Natural killer cell (primary cell): Measurements from ENCODE around the gene ATOX1. TPM values are rescaled to one million over a fixed set of nuclear protein-coding genes. Genes with fewer than 3 reads are reported as not detected.

ENCODE experiments used
- ATAC-seq, 3 donors: fragments of 150-1000 bp in 2 of 3; fragments of 200-7000 bp in 1 of 3; cut with Tn5 transposase; 1 replicate in 1 of 3; 2 replicates in 2 of 3; pipeline ENCODE4 v1.10.0; 2021; ENCODE audit warnings: mild to moderate bottlenecking in 2 of 3, moderate library complexity in 2 of 3
- DNase-seq, 2 donors: peaks; one replicate each; pipeline versions ENCODE4 v3.0.0 to v3.0.0-alpha.2; 2013 to 2021; ENCODE audit warnings: mixed read lengths in 1 of 2
- H3K27ac ChIP-seq: one replicate; pipeline ENCODE4 v1.5.1; 2013; ENCODE audit warnings: mild to moderate bottlenecking, low read length
- H3K27me3 ChIP-seq: one replicate; pipeline ENCODE4 v1.6.1; 2013; ENCODE audit warnings: low read length; ENCODE audit not compliant: control insufficient read depth, insufficient read depth
- H3K36me3 ChIP-seq: one replicate; pipeline ENCODE4 v1.6.1; 2013; ENCODE audit warnings: low read length; ENCODE audit not compliant: control insufficient read depth, insufficient read depth
- H3K4me1 ChIP-seq: one replicate; pipeline ENCODE4 v1.6.1; 2013; ENCODE audit warnings: low read length; ENCODE audit not compliant: control insufficient read depth, insufficient read depth
- H3K4me3 ChIP-seq: one replicate; pipeline ENCODE4 v1.5.1; 2013; ENCODE audit warnings: low read length
- H3K9me3 ChIP-seq: one replicate; pipeline ENCODE4 v1.6.1; 2013; ENCODE audit warnings: low read length; ENCODE audit not compliant: control insufficient read depth, insufficient read depth
- H3K27ac Mint-ChIP-seq, 2 donors: one replicate each; pipeline ENCODE4 v1.8.0; 2022; ENCODE audit warnings: mild to moderate bottlenecking in 2 of 2, mixed read lengths in 2 of 2, moderate library complexity in 1 of 2
- H3K27me3 Mint-ChIP-seq, 2 donors: one replicate each; pipeline ENCODE4 v1.8.0; 2022; ENCODE audit warnings: low read depth in 2 of 2, mixed read lengths in 2 of 2
- H3K36me3 Mint-ChIP-seq: one replicate; pipeline ENCODE4 v1.8.0; 2022; ENCODE audit warnings: mixed read lengths
- H3K4me1 Mint-ChIP-seq, 2 donors: one replicate each; pipeline ENCODE4 v1.8.0; 2022; ENCODE audit warnings: mixed read lengths in 2 of 2
- H3K4me3 Mint-ChIP-seq: one replicate; pipeline ENCODE4 v1.8.0; 2022; ENCODE audit warnings: mild to moderate bottlenecking, moderate library complexity, mixed read lengths
- H3K9me3 Mint-ChIP-seq, 2 donors: one replicate each; pipeline ENCODE4 v1.8.0; 2022; ENCODE audit warnings: mixed read lengths in 2 of 2
- CTCF ChIP-seq: fragments of 200-600 bp; IDR thresholded peaks from one replicate; pipeline ENCODE4 v1.8.0; 2022; ENCODE audit warnings: antibody characterized with exemption
- WGBS: methylation state at CpG from one replicate; pipeline ENCODE4 v1.1.7; 2013; ENCODE audit warnings: missing lambda C conversion rate; ENCODE audit not compliant: insufficient coverage; 5-methylcytosine and 5-hydroxymethylcytosine counted together
- intact Hi-C: fragments of 100-400 bp; cut with micrococcal nuclease; formaldehyde crosslinking; loops from one replicate; pipeline ENCODE4 v1.14.2; 2022
- total RNA-seq, 4 donors: library from RNA; stranded (reverse); fragments of 120-200 nt in 1 of 4; gene quantifications; one replicate each; pipeline versions ENCODE4 v1.2.3 to v1.2.4, GENCODE V29; 2013 to 2022

Gene ATOX1, protein sequence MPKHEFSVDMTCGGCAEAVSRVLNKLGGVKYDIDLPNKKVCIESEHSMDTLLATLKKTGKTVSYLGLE
- total RNA-seq, result 10 to 100 TPM; 41.5 to 46.4 (median 46.2) TPM
- total RNA-seq (2013), result 38.2 TPM

DNA sequence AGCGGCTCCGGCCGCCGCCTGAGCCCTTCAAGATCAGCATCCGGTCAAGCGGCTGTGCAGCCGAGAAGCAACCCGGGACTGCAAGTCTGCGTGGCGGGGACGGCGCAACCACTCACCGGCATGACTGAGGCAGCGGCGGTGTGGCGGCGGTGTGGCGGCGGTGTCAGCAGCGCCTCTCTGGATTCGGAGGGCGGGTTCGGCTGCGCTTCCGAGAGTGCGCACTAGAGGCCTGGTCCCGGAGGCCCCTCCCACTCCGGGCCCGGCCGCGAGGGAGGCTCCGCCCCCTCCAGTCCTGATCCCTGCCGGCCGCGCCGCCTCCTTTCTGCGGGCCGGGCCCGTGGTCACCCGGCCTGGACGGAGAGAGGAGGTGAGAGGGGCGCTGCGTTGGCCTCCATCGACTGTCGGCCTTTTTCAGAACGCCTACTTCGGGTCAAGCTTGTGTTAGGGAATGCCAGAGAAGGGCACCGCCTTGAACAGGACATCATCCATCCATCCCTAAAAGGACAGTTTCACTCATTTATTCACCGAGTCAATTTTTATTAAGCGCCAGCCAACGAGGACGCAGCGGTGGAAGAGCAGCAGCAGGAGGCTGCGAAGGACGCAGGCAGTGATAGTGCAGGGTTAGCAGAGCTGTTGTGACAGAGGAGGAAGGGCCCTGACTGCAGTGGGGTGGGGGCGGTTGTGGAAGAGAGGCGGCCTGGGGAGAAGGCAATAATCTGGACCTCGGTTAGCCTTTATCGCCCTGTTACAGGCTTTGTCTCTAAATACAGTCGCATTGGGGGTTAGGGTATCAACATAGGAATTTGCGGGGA is at the start of gene ATOX1:
ATOX1 (minus strand) TSS at position 202 of the 812 bp plus-strand sequence; CDS start at position 122, 80 bp downstream.
- Histone ChIP-seq H3K27ac (peak within 1 kb of the TSS; percentile 58), H3K36me3 (no peaks in the 10 kb centered on the region), H3K9me3 (no peaks in the 10 kb centered on the region), H3K27me3 (no peaks in the 10 kb centered on the region), H3K4me1 (peaks cover 30% of the 10 kb centered on the region), H3K4me3 (peak within 1 kb of the TSS; percentile 70)
- DNase-seq, result peak; percentile 92 to 95
- Mint-ChIP-seq H3K9me3 (no peaks in the 10 kb centered on the region), H3K27ac (peak within 1 kb of the TSS; percentile 89 to 97), H3K4me1 (peaks cover 34 to 35% of the 10 kb centered on the region in 2 donors), H3K4me3 (peak within 1 kb of the TSS; percentile 93), H3K27me3 (no peaks in the 10 kb centered on the region), H3K36me3 (no peaks in the 10 kb centered on the region)
- intact Hi-C loops, result loop anchor here (1.0 kb wide), 2 partner anchors 13 kb away; partner anchors contain the start of gene G3BP1
- peak; percentile 98 to 100 (median 99) for ATAC-seq
- WGBS, result 5% methylated on average over 61 of the region's 61 CpGs
- TF ChIP-seq CTCF, result peak; percentile 5

GRCh38 chr5:151805414-151806223 is 47.2 kb upstream of the ATOX1 start:
- peaks cover 6 to 15% of the 10 kb centered on the region in 2 donors for H3K4me1 Mint-ChIP-seq
- 96% methylated on average over 3 of the region's 3 CpGs for WGBS
- no peaks in the 10 kb centered on the region for H3K9me3 Mint-ChIP-seq
- Histone ChIP-seq H3K27ac (no peak overlapping the region), H3K36me3 (peaks cover 76% of the 10 kb centered on the region), H3K9me3 (no peaks in the 10 kb centered on the region), H3K4me3 (no peak overlapping the region), H3K4me1 (no peaks in the 10 kb centered on the region), H3K27me3 (no peaks in the 10 kb centered on the region)
- DNase-seq (no peak), ATAC-seq (no peak)
- H3K27ac Mint-ChIP-seq, result peak overlapping the region; percentile 21 to 62
- intact Hi-C loops, result no loop called here
- no peaks in the 10 kb centered on the region for H3K27me3 Mint-ChIP-seq
- no peak overlapping the region for H3K4me3 Mint-ChIP-seq
- H3K36me3 Mint-ChIP-seq, result peaks cover 13% of the 10 kb centered on the region
- no peak for TF ChIP-seq CTCF

DNA sequence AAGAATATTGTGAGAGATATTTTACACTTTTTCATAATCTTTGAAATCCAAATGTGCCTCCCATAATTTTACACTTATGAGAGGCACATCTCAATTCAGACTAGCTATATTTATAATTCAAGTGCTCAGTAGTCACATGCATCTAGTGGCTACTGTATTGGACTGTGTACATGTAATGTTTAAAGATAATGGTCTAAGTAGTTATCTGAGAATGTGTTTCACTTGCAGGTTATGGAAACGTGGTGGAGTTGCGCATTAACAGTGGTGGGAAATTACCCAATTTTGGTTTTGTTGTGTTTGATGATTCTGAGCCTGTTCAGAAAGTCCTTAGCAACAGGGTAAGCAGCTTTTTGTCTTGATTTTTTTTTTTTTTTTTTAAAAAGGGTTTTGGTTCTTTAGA is 42.1 kb upstream of the ATOX1 start:
- H3K4me3 ChIP-seq, result no peak overlapping the region
- intact Hi-C loops, result no loop called here
- Mint-ChIP-seq H3K27me3 (no peaks in the 10 kb centered on the region), H3K4me1 (peaks cover 9 to 14% of the 10 kb centered on the region in 2 donors), H3K27ac (peak overlapping the region; percentile 21 to 54), H3K36me3 (peaks cover 20% of the 10 kb centered on the region), H3K4me3 (no peak overlapping the region), H3K9me3 (no peaks in the 10 kb centered on the region)
- H3K27me3 ChIP-seq, result no peaks in the 10 kb centered on the region
- no peaks in the 10 kb centered on the region for H3K9me3 ChIP-seq
- WGBS, result 67% methylated on average over 2 of the region's 2 CpGs
- no peak overlapping the region for H3K27ac ChIP-seq
- H3K4me1 ChIP-seq, result no peaks in the 10 kb centered on the region
- TF ChIP-seq CTCF, result no peak
- DNase-seq (peak in 1 of 2 donors; percentile 13), ATAC-seq (peak in 1 of 3 donors; percentile 54)
- peaks cover 88% of the 10 kb centered on the region for H3K36me3 ChIP-seq
